K562 (cell line): Measurements from ENCODE around the gene KNL1. TPM values are rescaled to one million over a fixed set of nuclear protein-coding genes. Genes with fewer than 3 reads are reported as not detected.

Experiments
- BCOR ChIP-seq: fragments of 450-650 bp; IDR thresholded peaks from 2 replicates; pipeline ENCODE4 v1.6.1; 2016
- JUNB ChIP-seq: fragments of 450-650 bp; formaldehyde crosslinking; conservative IDR thresholded peaks from 2 replicates; pipeline ENCODE4 v1.4.0; 2020; ENCODE audit warnings: mild to moderate bottlenecking
- NELFE ChIP-seq: IDR thresholded peaks from 2 replicates; pipeline ENCODE4 v1.6.1; 2011; ENCODE audit warnings: mild to moderate bottlenecking; ENCODE audit not compliant: insufficient read depth, insufficient read length
- NFIX ChIP-seq: fragments of 250-450 bp; sonication (Bioruptor Pico); IDR thresholded peaks from 2 replicates; pipeline ENCODE4 v1.4.0; 2020; ENCODE audit warnings: low read depth, mild to moderate bottlenecking, moderate library complexity
- RBM25 ChIP-seq: fragments of 200-400 bp; formaldehyde crosslinking; IDR thresholded peaks from 2 replicates; pipeline ENCODE4 v1.6.1; 2018; ENCODE audit warnings: low read length, low read depth, moderate library complexity; ENCODE audit not compliant: severe bottlenecking
- SMARCA5 ChIP-seq: fragments of 450-650 bp; IDR thresholded peaks from 2 replicates; pipeline ENCODE4 v1.6.1; 2016
- ZNF354B ChIP-seq: fragments of 250-450 bp; sonication (Bioruptor Pico); IDR thresholded peaks from 2 replicates; pipeline ENCODE4 v1.4.0; 2020
- ZSCAN29 ChIP-seq: fragments of 450-650 bp; IDR thresholded peaks from 2 replicates; pipeline ENCODE4 v1.6.1; 2017
- polyA plus RNA-seq, 8 experiments: library from polyadenylated mRNA; depleted of rRNA in 4 of 8; stranded (reverse) in 5 of 8; unstranded in 3 of 8; fragments of >200 nt; fragmentation: Nextera tagmentation in 2 of 8; fragmentation: Illumina TruSeq in 1 of 8; extraction: Ambion mirVana in 2 of 8; extraction: Trizol in 1 of 8; gene quantifications; 2 replicates each; pipeline versions ENCODE4 v1.2.1 to v1.2.3, GENCODE V29; 2011 to 2014; ENCODE audit warnings: inconsistent platforms in 1 of 8, missing spikeins in 1 of 8
- total RNA-seq, 7 experiments: library from RNA; depleted of rRNA in 6 of 7; stranded (reverse); fragments of >200 nt in 6 of 7; fragmentation: Illumina TruSeq in 2 of 7; extraction: Trizol in 2 of 7; gene quantifications; 2 replicates each; pipeline versions ENCODE4 v1.2.1 to v1.2.3, GENCODE V29; 2011 to 2021; ENCODE audit warnings: low replicate concordance in 1 of 7
- TF ChIP-seq, protein P1 (sequence below): fragments of 200-600 bp; sonication (generic); IDR thresholded peaks from one replicate; pipeline ENCODE4 v1.6.1; 2012; ENCODE audit warnings: mild to moderate bottlenecking, low read depth, low read length, inconsistent platforms

KNL1 gene
- total and polyA plus RNA-seq, 9 of the 15 experiments (the other 6 are each of a cell fraction or from before 2014, with no cell fraction given) = 14.5 to 65.4 (median 34.6) TPM

DNA sequence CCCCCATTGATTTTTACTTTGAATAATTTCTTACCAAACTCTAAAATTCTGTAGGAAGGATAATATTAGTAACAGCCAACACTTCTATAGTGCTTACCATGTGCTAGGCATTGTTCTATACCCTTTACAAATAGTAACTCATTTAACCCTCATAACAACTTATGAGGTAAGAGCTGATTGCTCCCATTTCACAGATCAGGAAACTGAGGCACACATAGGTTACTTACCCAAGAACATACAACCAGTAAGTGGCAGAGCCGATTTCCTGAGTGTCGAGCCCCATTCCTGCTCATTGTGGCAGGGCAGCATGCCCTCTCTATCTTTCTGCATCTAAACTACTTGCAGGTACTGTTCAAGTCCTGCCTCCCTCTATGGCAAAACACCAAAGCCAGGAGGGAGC, 38.2 kb upstream of the KNL1 start (continued):
- TF ChIP-seq, protein P1, sequence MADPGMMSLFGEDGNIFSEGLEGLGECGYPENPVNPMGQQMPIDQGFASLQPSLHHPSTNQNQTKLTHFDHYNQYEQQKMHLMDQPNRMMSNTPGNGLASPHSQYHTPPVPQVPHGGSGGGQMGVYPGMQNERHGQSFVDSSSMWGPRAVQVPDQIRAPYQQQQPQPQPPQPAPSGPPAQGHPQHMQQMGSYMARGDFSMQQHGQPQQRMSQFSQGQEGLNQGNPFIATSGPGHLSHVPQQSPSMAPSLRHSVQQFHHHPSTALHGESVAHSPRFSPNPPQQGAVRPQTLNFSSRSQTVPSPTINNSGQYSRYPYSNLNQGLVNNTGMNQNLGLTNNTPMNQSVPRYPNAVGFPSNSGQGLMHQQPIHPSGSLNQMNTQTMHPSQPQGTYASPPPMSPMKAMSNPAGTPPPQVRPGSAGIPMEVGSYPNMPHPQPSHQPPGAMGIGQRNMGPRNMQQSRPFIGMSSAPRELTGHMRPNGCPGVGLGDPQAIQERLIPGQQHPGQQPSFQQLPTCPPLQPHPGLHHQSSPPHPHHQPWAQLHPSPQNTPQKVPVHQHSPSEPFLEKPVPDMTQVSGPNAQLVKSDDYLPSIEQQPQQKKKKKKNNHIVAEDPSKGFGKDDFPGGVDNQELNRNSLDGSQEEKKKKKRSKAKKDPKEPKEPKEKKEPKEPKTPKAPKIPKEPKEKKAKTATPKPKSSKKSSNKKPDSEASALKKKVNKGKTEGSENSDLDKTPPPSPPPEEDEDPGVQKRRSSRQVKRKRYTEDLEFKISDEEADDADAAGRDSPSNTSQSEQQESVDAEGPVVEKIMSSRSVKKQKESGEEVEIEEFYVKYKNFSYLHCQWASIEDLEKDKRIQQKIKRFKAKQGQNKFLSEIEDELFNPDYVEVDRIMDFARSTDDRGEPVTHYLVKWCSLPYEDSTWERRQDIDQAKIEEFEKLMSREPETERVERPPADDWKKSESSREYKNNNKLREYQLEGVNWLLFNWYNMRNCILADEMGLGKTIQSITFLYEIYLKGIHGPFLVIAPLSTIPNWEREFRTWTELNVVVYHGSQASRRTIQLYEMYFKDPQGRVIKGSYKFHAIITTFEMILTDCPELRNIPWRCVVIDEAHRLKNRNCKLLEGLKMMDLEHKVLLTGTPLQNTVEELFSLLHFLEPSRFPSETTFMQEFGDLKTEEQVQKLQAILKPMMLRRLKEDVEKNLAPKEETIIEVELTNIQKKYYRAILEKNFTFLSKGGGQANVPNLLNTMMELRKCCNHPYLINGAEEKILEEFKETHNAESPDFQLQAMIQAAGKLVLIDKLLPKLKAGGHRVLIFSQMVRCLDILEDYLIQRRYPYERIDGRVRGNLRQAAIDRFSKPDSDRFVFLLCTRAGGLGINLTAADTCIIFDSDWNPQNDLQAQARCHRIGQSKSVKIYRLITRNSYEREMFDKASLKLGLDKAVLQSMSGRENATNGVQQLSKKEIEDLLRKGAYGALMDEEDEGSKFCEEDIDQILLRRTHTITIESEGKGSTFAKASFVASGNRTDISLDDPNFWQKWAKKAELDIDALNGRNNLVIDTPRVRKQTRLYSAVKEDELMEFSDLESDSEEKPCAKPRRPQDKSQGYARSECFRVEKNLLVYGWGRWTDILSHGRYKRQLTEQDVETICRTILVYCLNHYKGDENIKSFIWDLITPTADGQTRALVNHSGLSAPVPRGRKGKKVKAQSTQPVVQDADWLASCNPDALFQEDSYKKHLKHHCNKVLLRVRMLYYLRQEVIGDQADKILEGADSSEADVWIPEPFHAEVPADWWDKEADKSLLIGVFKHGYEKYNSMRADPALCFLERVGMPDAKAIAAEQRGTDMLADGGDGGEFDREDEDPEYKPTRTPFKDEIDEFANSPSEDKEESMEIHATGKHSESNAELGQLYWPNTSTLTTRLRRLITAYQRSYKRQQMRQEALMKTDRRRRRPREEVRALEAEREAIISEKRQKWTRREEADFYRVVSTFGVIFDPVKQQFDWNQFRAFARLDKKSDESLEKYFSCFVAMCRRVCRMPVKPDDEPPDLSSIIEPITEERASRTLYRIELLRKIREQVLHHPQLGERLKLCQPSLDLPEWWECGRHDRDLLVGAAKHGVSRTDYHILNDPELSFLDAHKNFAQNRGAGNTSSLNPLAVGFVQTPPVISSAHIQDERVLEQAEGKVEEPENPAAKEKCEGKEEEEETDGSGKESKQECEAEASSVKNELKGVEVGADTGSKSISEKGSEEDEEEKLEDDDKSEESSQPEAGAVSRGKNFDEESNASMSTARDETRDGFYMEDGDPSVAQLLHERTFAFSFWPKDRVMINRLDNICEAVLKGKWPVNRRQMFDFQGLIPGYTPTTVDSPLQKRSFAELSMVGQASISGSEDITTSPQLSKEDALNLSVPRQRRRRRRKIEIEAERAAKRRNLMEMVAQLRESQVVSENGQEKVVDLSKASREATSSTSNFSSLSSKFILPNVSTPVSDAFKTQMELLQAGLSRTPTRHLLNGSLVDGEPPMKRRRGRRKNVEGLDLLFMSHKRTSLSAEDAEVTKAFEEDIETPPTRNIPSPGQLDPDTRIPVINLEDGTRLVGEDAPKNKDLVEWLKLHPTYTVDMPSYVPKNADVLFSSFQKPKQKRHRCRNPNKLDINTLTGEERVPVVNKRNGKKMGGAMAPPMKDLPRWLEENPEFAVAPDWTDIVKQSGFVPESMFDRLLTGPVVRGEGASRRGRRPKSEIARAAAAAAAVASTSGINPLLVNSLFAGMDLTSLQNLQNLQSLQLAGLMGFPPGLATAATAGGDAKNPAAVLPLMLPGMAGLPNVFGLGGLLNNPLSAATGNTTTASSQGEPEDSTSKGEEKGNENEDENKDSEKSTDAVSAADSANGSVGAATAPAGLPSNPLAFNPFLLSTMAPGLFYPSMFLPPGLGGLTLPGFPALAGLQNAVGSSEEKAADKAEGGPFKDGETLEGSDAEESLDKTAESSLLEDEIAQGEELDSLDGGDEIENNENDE = no peak
- TF ChIP-seq SMARCA5 (0 out of 2 replicates have a peak, but pooled peaks have one; percentile 53), JUNB (no peak), ZSCAN29 (no peak), NFIX (CRISPR knock-in tag) (no peak), BCOR (peak; percentile 89), NELFE (no peak), ZNF354B (no peak), RBM25 (peak; percentile 87)
